Measurements from ENCODE around the gene BCAP31.
"Not testable (repeated sequence)": the region's sequence is repeated elsewhere in the genome, so short reads cannot be mapped to it uniquely, and the experiment has no call there.

The BCAP31 gene

DNA sequence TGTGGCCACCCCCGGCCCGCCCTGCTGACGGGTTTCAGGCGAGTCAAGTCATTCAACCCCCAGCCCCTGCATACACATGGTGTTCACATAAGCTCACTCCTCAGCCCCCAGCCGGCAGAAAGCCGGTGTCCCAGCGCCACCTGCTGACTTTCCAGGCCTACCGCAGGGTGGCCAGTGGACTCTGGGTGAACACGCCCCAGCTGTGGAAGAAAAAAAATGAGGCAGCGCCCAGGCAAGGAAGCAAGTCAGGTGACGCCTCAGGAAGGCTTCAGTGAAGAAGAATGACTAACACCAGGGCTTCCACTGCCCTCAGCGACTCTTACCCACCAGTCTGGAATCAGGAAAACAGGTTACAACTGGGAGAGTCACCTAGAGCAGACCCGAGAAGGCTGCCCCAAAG lies 15.8 kb downstream of the BCAP31 start:
- DNase-seq: peak in 1 of 2 donors; percentile 70

DNA sequence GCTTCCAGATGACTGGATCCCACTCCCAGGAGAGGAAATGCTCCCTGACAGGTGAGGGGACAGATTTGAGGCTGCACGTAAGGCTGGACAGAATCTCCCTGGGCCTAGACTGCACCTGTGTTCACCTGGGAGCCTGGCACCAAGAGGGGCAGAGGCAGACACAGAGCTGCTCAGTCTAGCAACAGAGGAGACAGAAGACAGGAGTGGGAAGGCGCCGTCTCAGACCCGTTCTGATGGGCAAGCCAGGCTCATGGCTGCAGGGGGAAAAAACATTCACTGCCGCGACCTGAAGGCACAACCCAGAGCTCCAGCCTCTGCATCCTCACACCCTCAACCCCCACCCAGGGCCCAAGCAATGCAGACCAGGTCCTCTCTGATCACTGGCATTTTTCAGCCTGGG lies 16.8 kb downstream of the BCAP31 start:
- no peak for DNase-seq

DNA sequence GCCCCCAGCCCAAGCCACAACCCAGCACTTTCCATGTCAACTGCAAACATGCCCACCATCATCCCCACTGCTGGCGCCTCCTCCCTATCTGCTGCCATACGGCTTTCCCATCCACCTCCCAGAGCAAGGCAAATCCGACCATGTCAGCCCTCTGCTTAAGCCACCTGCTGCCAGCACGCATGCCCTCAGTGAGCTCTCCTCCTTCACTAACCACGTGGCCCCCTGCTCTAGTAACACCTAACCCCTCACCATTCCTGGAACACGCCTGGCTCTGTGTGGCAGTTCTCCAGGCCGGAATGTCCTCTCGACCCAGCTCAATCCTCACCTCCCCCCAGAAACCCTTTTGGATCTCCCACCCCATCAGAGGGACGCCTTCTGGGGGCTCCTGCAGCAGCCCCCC lies 17.4 kb downstream of the BCAP31 start:
- no peak for DNase-seq

DNA sequence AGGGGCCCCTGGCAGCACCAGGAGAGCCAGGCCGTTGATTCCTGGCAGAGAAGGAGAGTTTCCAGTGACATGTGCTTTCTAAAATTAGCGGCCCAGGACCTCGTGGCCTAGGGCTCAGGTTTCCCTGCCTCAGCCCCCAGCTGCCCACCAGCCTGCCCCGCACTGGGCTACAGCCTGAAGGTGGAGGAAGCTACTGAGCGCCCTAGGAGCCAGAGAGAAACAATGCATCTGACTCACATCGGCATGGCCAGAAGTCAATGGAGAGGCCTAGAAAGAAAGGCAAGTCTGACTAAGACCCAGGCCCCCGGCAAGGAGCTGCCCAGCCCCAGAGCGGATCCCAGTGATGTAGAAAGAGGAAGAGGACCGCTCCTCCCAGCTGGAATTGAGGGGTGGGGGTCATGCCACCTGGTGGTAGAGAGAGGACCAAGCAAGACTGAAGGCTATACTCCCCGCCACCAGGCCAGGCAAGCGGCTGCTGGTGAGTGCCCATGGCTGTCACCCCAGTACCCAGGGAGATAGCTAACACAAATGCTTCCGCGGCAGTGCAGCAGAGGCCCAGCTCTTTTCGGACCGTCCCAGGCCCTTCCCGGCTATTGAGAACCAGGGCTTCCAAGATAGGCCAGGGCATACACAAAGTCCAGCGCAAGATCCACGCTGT lies 18.7 kb downstream of the BCAP31 start:
- not testable (repeated sequence) for DNase-seq

DNA sequence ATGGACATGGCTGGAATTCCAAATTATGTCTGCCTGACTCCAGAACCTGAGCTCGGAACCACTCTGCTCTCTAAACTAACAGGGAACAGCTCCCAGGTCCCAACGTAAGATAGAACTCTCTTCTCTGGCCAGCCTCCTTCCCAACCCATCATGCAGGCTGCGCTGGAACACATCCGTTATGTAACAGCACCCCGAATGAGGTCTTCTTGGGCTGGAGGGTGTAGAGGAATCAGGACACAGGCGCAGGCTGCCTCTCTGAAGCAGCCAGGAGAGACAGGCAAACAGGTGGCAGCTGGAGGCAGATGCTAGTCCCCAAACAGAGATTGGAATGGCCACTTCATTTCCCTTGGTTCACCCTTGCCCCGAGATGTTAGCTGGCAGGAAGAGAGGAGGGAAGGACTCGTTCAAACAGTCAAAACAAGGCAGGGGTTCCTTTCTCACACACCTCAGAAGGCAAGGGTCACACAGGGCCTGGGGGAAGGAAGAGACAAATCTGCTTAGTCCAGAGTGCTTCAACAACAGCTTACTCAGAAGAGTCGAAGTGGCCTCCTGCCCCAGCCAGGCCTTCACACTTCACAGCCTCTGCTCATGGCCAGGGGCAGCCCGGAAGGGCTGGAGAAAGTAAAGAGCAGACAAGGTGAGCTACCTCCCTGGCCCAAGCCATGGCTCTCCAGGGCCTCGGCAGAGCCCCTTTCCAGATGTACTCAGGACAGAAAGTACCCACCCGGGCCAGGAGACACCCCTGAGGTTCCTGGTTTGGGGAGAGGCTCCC lies 19.4 kb downstream of the BCAP31 start:
- not testable (repeated sequence) for DNase-seq

DNA sequence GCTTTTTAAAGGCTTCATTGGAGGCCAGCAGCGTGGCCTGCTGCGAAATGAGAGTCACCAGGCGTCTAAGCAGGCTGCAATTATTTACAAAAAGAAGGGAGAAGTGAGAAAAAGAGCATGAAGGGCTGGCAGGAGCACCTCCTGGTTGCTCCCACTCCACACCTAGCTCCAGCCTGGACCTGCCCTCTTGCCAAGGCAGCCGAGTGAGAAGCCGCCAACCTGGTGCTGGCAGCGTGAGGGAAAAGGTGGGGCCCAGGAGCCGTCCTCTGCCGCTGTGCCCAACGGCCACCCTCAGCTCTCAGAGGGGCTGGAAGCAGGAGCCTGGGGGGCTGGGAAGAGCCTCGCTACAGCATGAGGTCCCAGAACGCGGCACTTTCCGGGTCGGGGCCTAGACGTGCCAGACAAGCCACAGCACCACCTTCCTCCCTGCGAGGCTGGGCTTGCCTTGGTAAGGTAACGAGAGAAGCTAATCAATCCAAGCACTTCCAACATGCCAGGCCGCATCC lies 20.1 kb downstream of the BCAP31 start:
- no peak for DNase-seq

DNA sequence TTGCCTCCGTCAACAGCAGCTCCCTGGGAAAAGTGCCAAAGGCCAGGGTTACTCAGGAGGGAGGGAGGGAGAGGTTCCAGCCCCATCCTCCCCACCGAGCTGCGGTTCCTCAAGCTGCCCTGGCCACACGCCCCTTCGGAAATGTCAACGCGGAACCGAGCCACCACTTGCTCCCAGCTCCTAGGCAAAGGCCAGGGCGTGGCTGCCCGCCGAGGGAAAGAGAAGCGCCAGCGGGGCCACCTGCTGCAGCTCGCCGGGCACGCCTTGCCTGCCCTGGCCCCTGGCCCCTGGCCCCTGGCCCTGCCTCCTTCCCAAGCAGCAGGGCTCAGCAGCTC lies 21.2 kb downstream of the BCAP31 start:
- no peak for DNase-seq

DNA sequence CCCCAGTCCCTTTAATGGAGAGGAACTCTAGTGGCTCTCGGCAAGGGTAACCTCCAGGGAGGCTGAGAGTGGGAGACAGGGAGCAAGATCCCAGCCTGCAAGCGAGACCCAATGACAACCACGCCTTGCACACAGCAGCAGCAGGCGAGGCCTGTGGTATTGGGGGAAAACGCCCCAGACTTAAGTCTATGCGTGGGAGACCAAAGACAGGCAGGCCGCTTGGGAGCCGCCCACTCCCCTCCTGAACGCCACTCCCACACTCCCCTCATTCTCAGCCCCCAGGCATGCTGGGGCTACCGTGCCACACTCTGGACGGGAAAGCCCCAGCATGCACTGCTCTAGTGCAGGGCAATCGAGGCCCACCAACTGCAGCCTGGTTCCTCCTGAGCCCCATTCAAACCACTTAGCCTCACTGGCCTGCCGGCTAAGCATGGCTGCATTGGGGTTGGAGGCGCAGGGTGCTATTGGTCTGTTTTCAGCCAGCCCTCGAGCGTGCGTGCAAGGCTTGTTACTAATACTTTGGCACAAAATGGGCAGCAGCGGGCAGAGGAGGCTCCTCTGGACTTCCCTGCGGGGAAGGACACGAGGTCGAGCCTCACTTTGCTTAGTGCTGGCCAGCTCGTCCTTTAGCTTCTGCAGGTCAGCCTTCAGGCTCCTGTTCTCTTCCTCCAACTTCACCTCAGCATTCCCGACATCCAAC lies 21.7 kb downstream of the BCAP31 start:
- no peak for DNase-seq

DNA sequence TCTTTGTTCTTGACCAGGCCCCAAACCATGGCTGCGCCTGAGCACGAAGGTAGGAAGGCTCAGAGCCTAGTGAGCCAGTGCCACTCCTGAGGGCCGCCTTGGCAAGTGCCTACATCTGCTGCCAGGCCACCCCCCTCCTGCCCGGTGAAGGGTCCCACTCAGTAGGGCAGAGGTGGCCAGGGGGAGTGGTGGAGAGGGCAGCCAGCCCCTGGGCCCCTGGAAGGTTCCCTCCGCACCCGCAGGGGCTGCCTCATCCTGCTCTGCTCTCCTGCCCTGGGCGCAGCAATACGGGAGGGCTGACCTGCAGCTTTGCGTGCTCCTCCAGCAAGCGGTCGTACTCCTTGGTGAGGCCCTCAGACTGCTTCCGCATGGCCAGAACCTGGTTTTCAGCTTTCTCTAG lies 22.5 kb downstream of the BCAP31 start:
- no peak for DNase-seq

DNA sequence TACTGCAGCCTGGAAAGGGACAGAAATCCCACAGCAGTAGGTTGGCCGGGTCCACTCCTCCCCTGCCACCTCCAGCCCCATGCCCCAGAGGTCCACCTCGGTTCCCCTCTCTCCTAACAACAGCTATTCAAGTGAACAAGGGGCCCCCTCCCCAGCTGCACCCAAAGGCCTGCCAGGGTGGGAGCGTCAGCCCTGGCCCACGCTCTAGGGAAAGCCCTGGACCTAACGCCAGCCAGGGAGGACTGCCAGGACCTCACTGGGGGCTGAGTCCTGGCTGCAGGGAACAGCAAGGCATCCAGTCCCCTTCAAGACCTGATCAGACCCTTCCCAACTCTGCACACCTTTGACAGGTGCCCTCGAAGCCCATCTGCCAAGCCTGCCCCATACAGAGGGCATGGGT lies 23.2 kb downstream of the BCAP31 start:
- no peak for DNase-seq

DNA sequence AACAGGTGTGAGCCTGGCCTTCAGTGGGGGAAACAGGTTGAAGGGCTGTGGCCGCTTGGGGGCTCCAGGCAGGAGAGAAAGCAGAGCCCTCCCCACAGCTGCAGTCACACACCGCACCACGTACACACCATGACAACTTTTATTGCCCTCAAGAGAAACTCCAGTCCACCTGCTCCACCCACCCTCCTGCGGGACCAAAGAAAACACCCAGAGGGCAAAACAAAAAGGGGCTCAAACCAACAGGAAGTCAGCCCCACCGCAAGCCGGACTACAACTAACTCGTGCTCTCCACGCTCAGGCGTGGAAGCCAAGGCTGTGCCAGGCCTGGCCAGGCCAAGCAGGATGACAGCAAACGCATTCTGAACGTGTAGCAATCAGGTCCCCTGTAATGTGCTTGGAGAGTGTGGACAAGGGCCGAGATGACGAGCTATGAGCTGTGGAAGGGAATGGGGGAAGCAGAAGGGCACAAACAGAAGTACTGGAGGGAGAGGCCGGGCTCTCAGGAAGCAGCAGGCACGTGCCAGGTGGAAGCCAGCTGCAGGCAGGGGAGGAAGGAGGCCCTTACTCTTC lies 23.7 kb downstream of the BCAP31 start:
- DNase-seq: no peak

DNA sequence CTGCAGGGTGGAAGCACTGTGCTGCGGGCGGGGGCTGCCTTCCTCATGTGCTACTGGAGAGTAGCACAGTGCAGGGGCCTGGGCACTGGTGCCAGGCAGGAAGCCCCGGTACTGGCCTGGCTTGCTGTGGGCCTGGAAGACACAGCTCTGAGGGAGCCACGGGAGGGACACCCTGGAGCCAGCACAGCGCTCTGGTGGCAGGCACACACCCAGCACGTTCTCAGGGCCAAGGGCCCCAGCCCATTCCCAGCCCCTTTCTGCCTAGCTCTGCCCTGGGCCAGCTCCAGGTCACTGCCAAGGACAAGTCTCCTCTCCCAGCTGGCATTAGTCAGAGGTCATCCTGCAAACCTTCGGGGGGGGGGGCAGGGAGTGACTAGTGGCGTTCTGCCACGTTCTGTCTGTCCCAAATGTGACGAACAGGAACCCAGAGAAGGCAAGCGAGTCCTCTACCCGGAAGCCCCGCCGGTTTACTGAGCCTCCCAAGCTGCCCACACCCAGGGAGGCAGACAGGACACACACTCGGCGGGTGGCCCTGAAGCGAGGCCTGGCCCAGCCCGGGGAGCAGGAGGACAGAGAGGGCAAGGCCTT lies 24.3 kb downstream of the BCAP31 start:
- DNase-seq: not testable (repeated sequence)

DNA sequence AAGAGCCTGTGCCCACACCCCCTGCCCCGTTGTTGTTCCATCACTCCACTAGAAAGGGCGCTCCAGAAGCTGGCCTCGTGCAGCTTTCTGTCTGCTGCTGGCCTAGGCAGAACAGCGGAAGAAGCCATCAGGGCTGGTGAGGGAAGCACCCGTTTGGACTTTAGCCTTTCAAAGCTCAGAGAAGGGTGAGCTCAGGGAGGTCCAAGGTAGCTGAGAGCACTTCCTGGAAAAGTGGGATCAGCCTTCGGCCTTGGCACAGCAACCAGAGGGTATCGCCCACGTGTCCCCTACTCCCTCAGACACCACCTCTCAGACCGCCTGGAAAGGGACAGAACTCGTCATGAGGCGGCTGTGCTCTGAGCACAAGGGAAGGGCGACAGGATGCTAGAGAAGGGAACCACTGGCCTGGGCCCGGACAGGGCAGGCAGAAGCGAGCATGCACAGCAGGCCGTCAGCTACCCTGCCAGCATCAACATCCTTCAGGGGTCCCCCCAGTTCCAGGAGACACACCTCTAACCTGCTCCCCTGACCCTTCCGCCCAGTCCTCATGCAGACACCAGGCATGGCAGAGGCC lies 24.9 kb downstream of the BCAP31 start:
- not testable (repeated sequence) for DNase-seq

DNA sequence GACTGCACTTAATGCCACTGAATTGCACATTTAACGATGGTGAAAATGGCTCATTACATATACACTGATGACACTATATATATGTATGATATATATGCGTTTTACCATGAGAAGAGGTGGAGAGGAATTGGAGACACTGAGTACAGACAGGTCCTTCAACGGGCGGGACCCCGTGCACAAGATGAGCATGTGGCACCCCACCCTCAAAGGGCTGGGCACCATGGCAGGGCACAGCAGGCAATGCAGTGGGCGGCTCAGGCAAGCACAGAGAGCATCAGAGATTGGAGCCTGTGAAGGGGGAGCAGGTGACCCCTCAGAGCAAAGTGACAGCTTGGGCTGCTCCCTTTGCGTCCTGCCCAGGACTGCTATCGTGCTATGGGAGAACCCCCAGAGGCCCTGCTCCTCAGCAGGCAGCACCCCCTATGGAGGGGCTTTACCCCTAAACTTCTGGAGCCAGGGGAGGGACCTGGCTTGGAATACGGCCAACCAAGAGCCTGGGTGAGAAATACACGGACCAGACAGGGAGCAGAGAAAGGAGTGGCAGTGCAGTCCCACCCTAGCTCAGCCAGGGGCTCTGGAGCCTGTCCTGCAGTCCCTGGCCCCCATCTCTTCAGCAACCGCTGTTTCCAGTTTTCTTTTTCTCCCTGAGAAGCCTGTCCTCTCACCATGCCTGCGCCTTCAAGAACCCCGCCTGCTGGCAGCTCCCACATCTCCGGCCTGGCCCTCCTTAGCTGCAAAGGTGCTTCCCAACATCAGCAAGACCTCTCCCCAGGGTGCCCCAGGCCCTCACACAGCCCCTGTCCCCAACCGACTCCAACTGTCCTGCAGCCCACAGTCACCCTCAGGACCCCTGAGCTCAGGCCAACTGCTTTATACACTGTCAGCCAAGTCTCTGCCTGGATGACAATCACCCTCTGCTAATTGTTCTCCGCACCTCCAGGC lies 26.0 kb downstream of the BCAP31 start:
- no peak for DNase-seq

DNA sequence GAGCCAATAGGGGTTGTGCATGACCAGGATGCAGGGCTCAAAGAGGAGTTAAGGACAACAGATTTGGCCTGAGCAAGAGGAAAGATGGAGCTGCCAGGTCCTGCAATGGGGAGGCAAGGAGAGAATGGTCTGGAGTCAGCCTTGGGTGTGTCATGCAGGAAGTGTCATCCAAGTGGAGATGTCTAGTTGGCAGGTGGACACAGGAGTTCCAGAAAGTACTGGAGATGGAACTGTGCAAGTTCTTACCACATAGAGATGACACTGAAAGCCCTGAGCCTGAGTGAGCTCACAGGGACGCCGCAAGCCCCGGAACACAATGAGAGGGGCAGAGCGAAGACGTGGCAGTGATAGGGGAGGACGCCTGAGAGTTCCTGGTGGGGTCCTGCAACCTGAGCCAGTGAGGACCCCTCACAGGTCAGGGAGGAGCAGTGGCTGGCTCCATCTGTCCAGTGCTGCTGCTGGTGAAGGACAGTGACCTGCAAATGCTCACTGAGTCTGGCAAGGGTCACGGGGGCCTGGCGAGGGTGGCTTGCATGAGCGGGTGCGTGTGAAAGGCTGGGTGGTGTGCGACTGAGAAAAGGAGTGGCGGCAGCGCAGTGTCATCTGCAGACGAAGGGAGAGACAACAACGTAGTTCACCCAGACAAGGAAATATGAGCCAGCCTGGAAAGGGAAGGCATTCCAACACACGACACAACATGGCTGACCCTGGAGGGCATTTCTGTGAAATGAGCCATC lies 27.0 kb downstream of the BCAP31 start:
- not testable (repeated sequence) for DNase-seq

DNA sequence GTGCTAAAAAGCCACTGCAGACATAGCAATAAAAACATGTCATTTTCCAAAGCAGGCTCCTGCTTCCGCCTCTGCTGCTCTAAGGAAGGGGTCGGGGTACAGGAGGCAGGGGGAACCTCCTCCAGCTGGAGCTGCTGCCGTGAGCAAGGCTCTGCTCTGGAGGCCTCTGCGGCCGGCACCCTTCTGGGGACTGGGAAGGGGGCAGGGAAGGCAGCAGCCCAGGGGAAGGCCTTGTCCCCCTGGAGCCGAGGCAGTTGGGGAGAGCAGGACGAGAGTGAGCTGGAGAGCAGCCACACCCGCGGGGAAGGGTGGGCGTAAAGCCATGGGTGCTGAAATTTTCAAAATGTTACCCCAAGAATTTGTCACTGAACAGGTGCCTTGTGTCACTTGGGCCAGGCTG lies 27.6 kb downstream of the BCAP31 start:
- not testable (repeated sequence) for DNase-seq

DNA sequence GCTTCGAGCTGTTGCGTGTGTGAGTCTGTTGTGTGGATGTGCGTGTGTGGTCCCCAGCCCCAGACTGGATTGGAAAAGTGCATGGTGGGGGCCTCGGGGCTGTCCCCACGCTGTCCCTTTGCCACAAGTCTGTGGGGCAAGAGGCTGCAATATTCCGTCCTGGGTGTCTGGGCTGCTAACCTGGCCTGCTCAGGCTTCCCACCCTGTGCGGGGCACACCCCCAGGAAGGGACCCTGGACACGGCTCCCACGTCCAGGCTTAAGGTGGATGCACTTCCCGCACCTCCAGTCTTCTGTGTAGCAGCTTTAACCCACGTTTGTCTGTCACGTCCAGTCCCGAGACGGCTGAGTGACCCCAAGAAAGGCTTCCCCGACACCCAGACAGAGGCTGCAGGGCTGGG lies 28.1 kb downstream of the BCAP31 start:
- DNase-seq: no peak

DNA sequence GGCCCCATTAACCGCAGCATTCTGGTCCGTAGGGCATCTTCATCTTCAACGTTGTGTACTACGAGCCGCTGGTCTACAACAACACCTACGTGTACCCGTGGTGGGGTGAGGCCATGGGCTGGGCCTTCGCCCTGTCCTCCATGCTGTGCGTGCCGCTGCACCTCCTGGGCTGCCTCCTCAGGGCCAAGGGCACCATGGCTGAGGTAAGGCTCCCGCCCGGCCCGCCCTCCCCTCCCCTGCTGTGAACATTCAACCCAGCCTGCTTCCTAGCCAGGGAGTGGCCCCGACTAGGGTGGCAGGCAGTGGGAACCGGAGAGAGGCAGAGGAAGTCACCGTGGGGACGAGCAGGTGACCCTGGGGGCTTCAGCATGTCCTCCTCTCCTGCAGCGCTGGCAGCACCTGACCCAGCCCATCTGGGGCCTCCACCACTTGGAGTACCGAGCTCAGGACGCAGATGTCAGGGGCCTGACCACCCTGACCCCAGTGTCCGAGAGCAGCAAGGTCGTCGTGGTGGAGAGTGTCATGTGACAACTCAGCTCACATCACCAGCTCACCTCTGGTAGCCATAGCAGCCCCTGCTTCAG lies 29.4 kb downstream of the BCAP31 start:
- DNase-seq: no peak

DNA sequence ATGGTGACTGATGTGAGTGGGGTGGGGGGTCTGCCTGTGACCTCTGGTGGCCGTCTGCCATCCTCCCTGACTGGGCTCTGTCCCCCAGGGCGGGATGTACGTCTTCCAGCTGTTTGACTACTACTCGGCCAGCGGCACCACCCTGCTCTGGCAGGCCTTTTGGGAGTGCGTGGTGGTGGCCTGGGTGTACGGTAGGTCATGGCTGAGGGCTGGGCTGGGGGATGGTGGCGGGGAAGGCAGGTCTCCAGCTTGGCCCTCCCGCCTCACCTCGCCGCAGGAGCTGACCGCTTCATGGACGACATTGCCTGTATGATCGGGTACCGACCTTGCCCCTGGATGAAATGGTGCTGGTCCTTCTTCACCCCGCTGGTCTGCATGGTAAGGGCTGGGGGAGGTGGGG lies 29.9 kb downstream of the BCAP31 start:
- DNase-seq: not testable (repeated sequence)

Measured in bone marrow (tissue), 2 donors.